HepG2 (cell line): Measurements from ENCODE around the gene SLC29A2. TPM values are rescaled to one million over a fixed set of nuclear protein-coding genes. Genes with fewer than 3 reads are reported as not detected.

Source experiments
- BRD4 ChIP-seq: sonication (generic); formaldehyde crosslinking; IDR thresholded peaks from 2 replicates; pipeline ENCODE4 v1.4.0; 2020; ENCODE audit warnings: missing genetic modification reagents
- MAFF ChIP-seq: IDR thresholded peaks from 2 replicates; pipeline ENCODE4 v1.6.1; 2011; ENCODE audit warnings: low read depth, low read length, improper control_type of control experiment
- MLXIP ChIP-seq: sonication (generic); formaldehyde crosslinking; IDR thresholded peaks from 2 replicates; pipeline ENCODE4 v1.9.0; 2021; ENCODE audit warnings: missing genetic modification reagents, borderline replicate concordance
- MZF1 ChIP-seq: sonication (generic); formaldehyde crosslinking; IDR thresholded peaks from 2 replicates; pipeline ENCODE4 v1.8.1; 2023; ENCODE audit warnings: mild to moderate bottlenecking, missing genetic modification reagents, borderline replicate concordance
- NFIB ChIP-seq: sonication (generic); formaldehyde crosslinking; IDR thresholded peaks from 2 replicates; pipeline ENCODE4 v1.9.0; 2021; ENCODE audit warnings: missing genetic modification reagents, mild to moderate bottlenecking, borderline replicate concordance
- PHF8 ChIP-seq: sonication (generic); formaldehyde crosslinking; IDR thresholded peaks from 2 replicates; pipeline ENCODE4 v1.5.0; 2020; ENCODE audit warnings: missing genetic modification reagents
- SRY ChIP-seq: sonication (generic); formaldehyde crosslinking; IDR thresholded peaks from 2 replicates; pipeline ENCODE4 v1.8.0; 2022; ENCODE audit warnings: mild to moderate bottlenecking, missing genetic modification reagents
- ZFP36 ChIP-seq: fragments of 150-350 bp; IDR thresholded peaks from 2 replicates; pipeline ENCODE4 v1.6.1; 2018; ENCODE audit warnings: borderline replicate concordance, low read length, low read depth; ENCODE audit not compliant: partially characterized antibody
- ZFP90 ChIP-seq: sonication (generic); formaldehyde crosslinking; IDR thresholded peaks from 2 replicates; pipeline ENCODE4 v1.8.0; 2022; ENCODE audit warnings: missing genetic modification reagents, mild to moderate bottlenecking, inconsistent platforms, borderline replicate concordance
- ZNF343 ChIP-seq: sonication (generic); formaldehyde crosslinking; IDR thresholded peaks from 2 replicates; pipeline ENCODE4 v1.4.0; 2020; ENCODE audit warnings: mild to moderate bottlenecking, missing genetic modification reagents
- ZNF513 ChIP-seq: sonication (generic); formaldehyde crosslinking; conservative IDR thresholded peaks from 2 replicates; pipeline ENCODE4 v1.5.0; 2020; ENCODE audit warnings: missing genetic modification reagents
- ZZZ3 ChIP-seq: sonication (generic); formaldehyde crosslinking; IDR thresholded peaks from 2 replicates; pipeline ENCODE4 v1.4.0; 2020; ENCODE audit warnings: missing genetic modification reagents, mild to moderate bottlenecking, borderline replicate concordance
- polyA plus RNA-seq, 8 experiments: library from polyadenylated mRNA; depleted of rRNA in 3 of 8; stranded (reverse) in 7 of 8; unstranded in 1 of 8; fragments of >200 nt; fragmentation: Illumina TruSeq in 4 of 8; extraction: Trizol in 4 of 8; gene quantifications; 2 replicates each; pipeline versions ENCODE4 v1.2.1 to v1.2.3, GENCODE V29; 2011 to 2016; ENCODE audit warnings: low read depth in 4 of 8, missing spikeins in 1 of 8, mixed read lengths in 1 of 8; ENCODE audit not compliant: insufficient read depth in 1 of 8
- total RNA-seq, 5 experiments: library from RNA; depleted of rRNA; stranded (reverse); fragments of >200 nt; fragmentation: Illumina TruSeq; extraction: Trizol; gene quantifications; 2 replicates each; pipeline ENCODE4 v1.2.3, GENCODE V29; 2016; ENCODE audit warnings: low read depth in 1 of 5
- TF ChIP-seq, protein P1 (sequence below): sonication (generic); formaldehyde crosslinking; IDR thresholded peaks from 2 replicates; pipeline ENCODE4 v1.5.0; 2020; ENCODE audit warnings: mild to moderate bottlenecking, missing genetic modification reagents, moderate library complexity
- TF ChIP-seq, protein P2 (sequence below): fragments of 450-650 bp; IDR thresholded peaks from 2 replicates; pipeline ENCODE4 v1.6.1; 2017
- TF ChIP-seq, protein P3 (sequence below): sonication (generic); formaldehyde crosslinking; IDR thresholded peaks from 2 replicates; pipeline ENCODE4 v1.4.0; 2020; ENCODE audit warnings: missing genetic modification reagents
- TF ChIP-seq, protein P4 (sequence below), 2 experiments: fragments of 450-650 bp in 1 of 2; sonication (generic) in 1 of 2; formaldehyde crosslinking; IDR thresholded peaks; 2 replicates each; pipeline versions ENCODE4 v1.5.0 to v1.8.0; 2020 to 2022; ENCODE audit warnings: mild to moderate bottlenecking in 1 of 2, missing genetic modification reagents in 1 of 2

SLC29A2 gene
- total and polyA plus RNA-seq, 2 of the 13 experiments (the other 11 are each of a cell fraction or from before 2014, with no cell fraction given) = 0.63 to 0.66 TPM

- TF ChIP-seq, protein P1, sequence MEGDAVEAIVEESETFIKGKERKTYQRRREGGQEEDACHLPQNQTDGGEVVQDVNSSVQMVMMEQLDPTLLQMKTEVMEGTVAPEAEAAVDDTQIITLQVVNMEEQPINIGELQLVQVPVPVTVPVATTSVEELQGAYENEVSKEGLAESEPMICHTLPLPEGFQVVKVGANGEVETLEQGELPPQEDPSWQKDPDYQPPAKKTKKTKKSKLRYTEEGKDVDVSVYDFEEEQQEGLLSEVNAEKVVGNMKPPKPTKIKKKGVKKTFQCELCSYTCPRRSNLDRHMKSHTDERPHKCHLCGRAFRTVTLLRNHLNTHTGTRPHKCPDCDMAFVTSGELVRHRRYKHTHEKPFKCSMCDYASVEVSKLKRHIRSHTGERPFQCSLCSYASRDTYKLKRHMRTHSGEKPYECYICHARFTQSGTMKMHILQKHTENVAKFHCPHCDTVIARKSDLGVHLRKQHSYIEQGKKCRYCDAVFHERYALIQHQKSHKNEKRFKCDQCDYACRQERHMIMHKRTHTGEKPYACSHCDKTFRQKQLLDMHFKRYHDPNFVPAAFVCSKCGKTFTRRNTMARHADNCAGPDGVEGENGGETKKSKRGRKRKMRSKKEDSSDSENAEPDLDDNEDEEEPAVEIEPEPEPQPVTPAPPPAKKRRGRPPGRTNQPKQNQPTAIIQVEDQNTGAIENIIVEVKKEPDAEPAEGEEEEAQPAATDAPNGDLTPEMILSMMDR (CRISPR knock-in tag) = peak; percentile 97
- TF ChIP-seq MZF1 (no peak), ZNF343 (CRISPR knock-in tag) (no peak), BRD4 (peak; percentile 55; the same call in 1 of the 2 replicates), ZNF513 (CRISPR knock-in tag) (no peak), ZFP36 (no peak), MAFF (no peak), ZZZ3 (CRISPR knock-in tag) (peak; percentile 67; the same call in 1 of the 2 replicates), PHF8 (CRISPR knock-in tag) (peak; percentile 41; the same call in 1 of the 2 replicates), MLXIP (CRISPR knock-in tag) (0 out of 2 replicates have a peak, but pooled peaks have one; percentile 63), SRY (CRISPR knock-in tag) (no peak), ZFP90 (CRISPR knock-in tag) (peak; percentile 77; the same call in 1 of the 2 replicates), NFIB (CRISPR knock-in tag) (no peak)
- TF ChIP-seq, protein P2, sequence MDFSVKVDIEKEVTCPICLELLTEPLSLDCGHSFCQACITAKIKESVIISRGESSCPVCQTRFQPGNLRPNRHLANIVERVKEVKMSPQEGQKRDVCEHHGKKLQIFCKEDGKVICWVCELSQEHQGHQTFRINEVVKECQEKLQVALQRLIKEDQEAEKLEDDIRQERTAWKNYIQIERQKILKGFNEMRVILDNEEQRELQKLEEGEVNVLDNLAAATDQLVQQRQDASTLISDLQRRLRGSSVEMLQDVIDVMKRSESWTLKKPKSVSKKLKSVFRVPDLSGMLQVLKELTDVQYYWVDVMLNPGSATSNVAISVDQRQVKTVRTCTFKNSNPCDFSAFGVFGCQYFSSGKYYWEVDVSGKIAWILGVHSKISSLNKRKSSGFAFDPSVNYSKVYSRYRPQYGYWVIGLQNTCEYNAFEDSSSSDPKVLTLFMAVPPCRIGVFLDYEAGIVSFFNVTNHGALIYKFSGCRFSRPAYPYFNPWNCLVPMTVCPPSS = no peak
- TF ChIP-seq, protein P3, sequence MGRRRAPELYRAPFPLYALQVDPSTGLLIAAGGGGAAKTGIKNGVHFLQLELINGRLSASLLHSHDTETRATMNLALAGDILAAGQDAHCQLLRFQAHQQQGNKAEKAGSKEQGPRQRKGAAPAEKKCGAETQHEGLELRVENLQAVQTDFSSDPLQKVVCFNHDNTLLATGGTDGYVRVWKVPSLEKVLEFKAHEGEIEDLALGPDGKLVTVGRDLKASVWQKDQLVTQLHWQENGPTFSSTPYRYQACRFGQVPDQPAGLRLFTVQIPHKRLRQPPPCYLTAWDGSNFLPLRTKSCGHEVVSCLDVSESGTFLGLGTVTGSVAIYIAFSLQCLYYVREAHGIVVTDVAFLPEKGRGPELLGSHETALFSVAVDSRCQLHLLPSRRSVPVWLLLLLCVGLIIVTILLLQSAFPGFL = no peak
- TF ChIP-seq, protein P4, sequence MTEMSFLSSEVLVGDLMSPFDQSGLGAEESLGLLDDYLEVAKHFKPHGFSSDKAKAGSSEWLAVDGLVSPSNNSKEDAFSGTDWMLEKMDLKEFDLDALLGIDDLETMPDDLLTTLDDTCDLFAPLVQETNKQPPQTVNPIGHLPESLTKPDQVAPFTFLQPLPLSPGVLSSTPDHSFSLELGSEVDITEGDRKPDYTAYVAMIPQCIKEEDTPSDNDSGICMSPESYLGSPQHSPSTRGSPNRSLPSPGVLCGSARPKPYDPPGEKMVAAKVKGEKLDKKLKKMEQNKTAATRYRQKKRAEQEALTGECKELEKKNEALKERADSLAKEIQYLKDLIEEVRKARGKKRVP (CRISPR knock-in tag; IDR thresholded peaks at IDR 0.05) = peak in 1 of 2 experiments; percentile 69; a peak in 2 of 4 replicates
Observed at GRCh38 chr11:66328302-66329144, 43.0 kb downstream of the SLC29A2 start (continued).
